GM12892 (cell line): ENCODE results near the gene DENND1A.

ENCODE experiments used
- DNase-seq: peaks from one replicate; pipeline ENCODE4 v3.0.0; 2011; ENCODE audit not compliant: insufficient read length
- FAIRE-seq: peaks from 2 replicates; lab custom pipeline; 2011; peaks lifted over from hg19 to GRCh38; lab: Jason Lieb, UNC
- POLR2A ChIP-seq: IDR thresholded peaks from 2 replicates; pipeline ENCODE4 v1.6.1; 2011; ENCODE audit warnings: low read depth, low read length, control low read depth
- POLR2AphosphoS5 ChIP-seq: IDR thresholded peaks from 2 replicates; pipeline ENCODE4 v1.6.1; 2011; ENCODE audit warnings: low read depth, low read length, control low read depth
- TAF1 ChIP-seq: IDR thresholded peaks from 2 replicates; pipeline ENCODE4 v1.6.1; 2011; ENCODE audit warnings: low read depth, mild to moderate bottlenecking, control low read depth, low read length, borderline replicate concordance

Gene DENND1A

GRCh38 chr9:123757960-123758359 is 172.0 kb downstream of the DENND1A start:
- no peak for TF ChIP-seq TAF1
- no peak for TF ChIP-seq POLR2A
- TF ChIP-seq POLR2AphosphoS5: no peak
- FAIRE-seq: no peak
- DNase-seq: no peak

GRCh38 chr9:123757547-123757946 is 172.4 kb downstream of the DENND1A start:
- no peak for DNase-seq

DNA sequence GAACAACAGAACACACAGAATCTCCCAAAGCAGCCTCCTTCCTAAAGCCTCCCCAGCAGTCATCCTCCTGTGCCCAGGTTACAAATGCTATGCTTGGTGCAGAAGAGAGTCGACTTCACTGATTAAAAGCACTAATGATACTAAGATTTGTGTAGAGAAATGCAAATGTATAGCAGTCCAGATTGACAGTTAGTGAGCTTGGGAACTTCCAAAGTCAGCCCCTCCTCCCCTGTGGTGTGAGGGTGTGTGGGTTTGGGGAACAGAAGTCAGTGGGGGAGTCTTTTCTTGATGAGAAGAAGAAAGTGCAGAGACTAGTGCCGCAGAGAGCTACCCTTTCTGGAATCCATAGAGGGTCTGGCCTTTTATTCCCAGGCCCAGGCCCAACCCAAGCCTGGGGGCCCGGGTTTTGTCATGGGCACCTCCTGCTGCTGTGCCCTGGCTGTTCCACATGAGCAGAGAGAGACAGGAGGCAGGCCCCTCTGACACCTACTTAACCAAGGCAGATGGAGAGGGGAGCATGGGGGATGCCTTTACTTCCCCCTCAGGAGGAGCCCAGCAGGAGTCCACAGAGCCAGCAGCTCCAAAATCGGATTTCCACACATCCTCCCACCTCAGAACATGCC is 173.3 kb downstream of the DENND1A start:
- FAIRE-seq (peak; percentile 75), DNase-seq (no peak)
- TF ChIP-seq POLR2A (no peak), POLR2AphosphoS5 (no peak), TAF1 (no peak)

More at GRCh38 chr9:123757547-123757946, 172.4 kb downstream of the DENND1A start:
- TF ChIP-seq TAF1 (no peak), POLR2A (no peak), POLR2AphosphoS5 (no peak)
- no peak for FAIRE-seq

- FAIRE-seq (peak; percentile 68), DNase-seq (no peak)
- no peak for TF ChIP-seq TAF1
- TF ChIP-seq POLR2A: no peak
- TF ChIP-seq POLR2AphosphoS5: no peak
Observed at GRCh38 chr9:123753669-123754258, 176.2 kb downstream of the DENND1A start.

GRCh38 chr9:123753016-123753415 is 176.9 kb downstream of the DENND1A start:
- DNase-seq (no peak), FAIRE-seq (no peak)
- TF ChIP-seq POLR2A (no peak), POLR2AphosphoS5 (no peak), TAF1 (no peak)

- FAIRE-seq: peak; percentile 88
- peak; percentile 14 for DNase-seq
- TF ChIP-seq POLR2AphosphoS5 (no peak), TAF1 (no peak), POLR2A (no peak)
Observed at GRCh38 chr9:123749580-123750202, 180.2 kb downstream of the DENND1A start.

DNA sequence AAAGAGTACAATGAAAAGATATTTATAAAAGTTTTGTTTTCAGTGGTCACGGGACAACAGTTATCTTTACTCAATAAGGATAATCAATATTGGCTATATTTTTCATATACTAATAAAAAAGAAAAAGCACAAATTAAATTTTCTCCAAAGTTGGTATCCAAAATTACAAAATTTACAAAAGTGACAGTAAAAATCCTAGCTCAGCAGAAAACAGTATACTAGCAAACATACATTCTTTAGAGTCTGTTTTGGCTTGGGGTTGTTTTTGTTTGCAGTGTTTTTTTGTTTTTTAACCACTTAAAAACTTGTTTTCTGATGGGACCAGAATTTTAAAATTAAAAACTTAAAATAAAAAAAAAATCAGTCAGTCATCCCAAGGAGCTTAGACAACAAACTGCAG is 183.2 kb downstream of the DENND1A start:
- TF ChIP-seq POLR2A: no peak
- no peak for TF ChIP-seq TAF1
- no peak for TF ChIP-seq POLR2AphosphoS5
- no peak for DNase-seq
- FAIRE-seq: no peak

- TF ChIP-seq POLR2A (no peak), POLR2AphosphoS5 (no peak), TAF1 (no peak)
- FAIRE-seq: no peak
- DNase-seq: no peak
Observed at GRCh38 chr9:123745933-123746332, 184.0 kb downstream of the DENND1A start.

GRCh38 chr9:123745451-123745850 is 184.5 kb downstream of the DENND1A start:
- no peak for TF ChIP-seq POLR2A
- TF ChIP-seq POLR2AphosphoS5: no peak
- TF ChIP-seq TAF1: no peak
- DNase-seq (no peak), FAIRE-seq (no peak)

- no peak for FAIRE-seq
- TF ChIP-seq POLR2A: no peak
- DNase-seq: no peak
Observed at GRCh38 chr9:123743737-123744136, 186.2 kb downstream of the DENND1A start.

GRCh38 chr9:123742009-123742767 is 187.7 kb downstream of the DENND1A start:
- DNase-seq (no peak), FAIRE-seq (peak; percentile 46)
- TF ChIP-seq TAF1 (no peak), POLR2A (no peak), POLR2AphosphoS5 (no peak)

GRCh38 chr9:123741214-123741613 is 188.7 kb downstream of the DENND1A start:
- TF ChIP-seq TAF1: no peak
- no peak for TF ChIP-seq POLR2AphosphoS5
- no peak for TF ChIP-seq POLR2A
- DNase-seq (no peak), FAIRE-seq (no peak)
